ENCODE measurements around the gene ROCK2. TPM values are rescaled to one million over a fixed set of nuclear protein-coding genes. Genes with fewer than 3 reads are reported as not detected.

ROCK2 gene
- polyA plus RNA-seq, 1 of the 3 experiments (the other 2 are of a cell fraction): 4.2 TPM

DNA sequence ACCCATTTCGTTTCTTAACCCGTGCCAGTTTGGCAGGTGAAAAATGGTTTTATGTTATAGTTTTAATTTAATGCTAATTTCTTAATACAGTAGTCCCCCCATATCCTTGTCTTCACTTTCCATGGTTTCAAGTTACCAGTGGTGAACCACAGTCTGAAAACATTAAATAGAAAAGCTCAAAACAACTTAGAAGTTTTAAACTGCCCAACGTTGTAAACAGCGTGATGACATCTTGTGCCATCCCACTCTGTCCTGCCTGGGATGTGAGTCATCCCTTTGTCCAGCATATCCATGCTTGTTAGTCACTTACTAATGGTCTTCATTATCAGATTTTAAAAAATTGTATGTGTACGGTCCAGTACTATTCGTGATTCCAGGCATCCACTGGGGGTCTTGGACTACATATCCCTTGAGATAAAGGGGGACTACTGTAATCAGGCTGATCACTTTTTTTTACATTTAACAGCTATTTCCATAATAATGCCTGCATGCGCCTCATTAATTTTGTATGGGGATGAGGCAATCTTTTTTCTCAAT lies 157.3 kb downstream of the ROCK2 start (continued):
- TF ChIP-seq PBX3 (IDR thresholded peaks at IDR 0.05): peak; percentile 54; the same call in 1 of the 2 replicates
- no peak; a peak in 1 of 4 replicates for TF ChIP-seq EP300 (IDR thresholded peaks at IDR 0.05; ENCODE audit: borderline replicate concordance in 1 of 2, low read depth in 1 of 2, low read length in 1 of 2)
- no peak for TF ChIP-seq RAD21 (IDR thresholded peaks at IDR 0.05; ENCODE audit: low read length)
- TF ChIP-seq MXI1 (IDR thresholded peaks at IDR 0.05; ENCODE audit: low read depth, low read length): no peak
- TF ChIP-seq TCF12 (IDR thresholded peaks at IDR 0.05): peak; percentile 52; the same call in 1 of the 2 replicates
- TF ChIP-seq, protein P1, sequence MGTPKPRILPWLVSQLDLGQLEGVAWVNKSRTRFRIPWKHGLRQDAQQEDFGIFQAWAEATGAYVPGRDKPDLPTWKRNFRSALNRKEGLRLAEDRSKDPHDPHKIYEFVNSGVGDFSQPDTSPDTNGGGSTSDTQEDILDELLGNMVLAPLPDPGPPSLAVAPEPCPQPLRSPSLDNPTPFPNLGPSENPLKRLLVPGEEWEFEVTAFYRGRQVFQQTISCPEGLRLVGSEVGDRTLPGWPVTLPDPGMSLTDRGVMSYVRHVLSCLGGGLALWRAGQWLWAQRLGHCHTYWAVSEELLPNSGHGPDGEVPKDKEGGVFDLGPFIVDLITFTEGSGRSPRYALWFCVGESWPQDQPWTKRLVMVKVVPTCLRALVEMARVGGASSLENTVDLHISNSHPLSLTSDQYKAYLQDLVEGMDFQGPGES (IDR thresholded peaks at IDR 0.05; ENCODE audit: low read depth, low read length): no peak
- TF ChIP-seq, protein P2, sequence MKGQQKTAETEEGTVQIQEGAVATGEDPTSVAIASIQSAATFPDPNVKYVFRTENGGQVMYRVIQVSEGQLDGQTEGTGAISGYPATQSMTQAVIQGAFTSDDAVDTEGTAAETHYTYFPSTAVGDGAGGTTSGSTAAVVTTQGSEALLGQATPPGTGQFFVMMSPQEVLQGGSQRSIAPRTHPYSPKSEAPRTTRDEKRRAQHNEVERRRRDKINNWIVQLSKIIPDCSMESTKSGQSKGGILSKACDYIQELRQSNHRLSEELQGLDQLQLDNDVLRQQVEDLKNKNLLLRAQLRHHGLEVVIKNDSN (IDR thresholded peaks at IDR 0.05; ENCODE audit: borderline replicate concordance, low read depth): no peak
- no peak for TF ChIP-seq POLR2AphosphoS5 (IDR thresholded peaks at IDR 0.05; ENCODE audit: low read depth, low read length)
- TF ChIP-seq FOSL2 (IDR thresholded peaks at IDR 0.05; ENCODE audit: borderline replicate concordance, low read depth): peak; percentile 87
- TF ChIP-seq RCOR1 (IDR thresholded peaks at IDR 0.05; ENCODE audit: low read length): no peak
- TF ChIP-seq SMC3 (IDR thresholded peaks at IDR 0.05; ENCODE audit: low read depth, low read length): no peak
- TF ChIP-seq MEF2A (IDR thresholded peaks at IDR 0.05; ENCODE audit: borderline replicate concordance, low read depth): no peak
- no peak for TF ChIP-seq YY1 (IDR thresholded peaks at IDR 0.05; ENCODE audit: low read depth)
- TF ChIP-seq RFX5 (IDR thresholded peaks at IDR 0.05; ENCODE audit: low read length): no peak
- TF ChIP-seq, protein P3, sequence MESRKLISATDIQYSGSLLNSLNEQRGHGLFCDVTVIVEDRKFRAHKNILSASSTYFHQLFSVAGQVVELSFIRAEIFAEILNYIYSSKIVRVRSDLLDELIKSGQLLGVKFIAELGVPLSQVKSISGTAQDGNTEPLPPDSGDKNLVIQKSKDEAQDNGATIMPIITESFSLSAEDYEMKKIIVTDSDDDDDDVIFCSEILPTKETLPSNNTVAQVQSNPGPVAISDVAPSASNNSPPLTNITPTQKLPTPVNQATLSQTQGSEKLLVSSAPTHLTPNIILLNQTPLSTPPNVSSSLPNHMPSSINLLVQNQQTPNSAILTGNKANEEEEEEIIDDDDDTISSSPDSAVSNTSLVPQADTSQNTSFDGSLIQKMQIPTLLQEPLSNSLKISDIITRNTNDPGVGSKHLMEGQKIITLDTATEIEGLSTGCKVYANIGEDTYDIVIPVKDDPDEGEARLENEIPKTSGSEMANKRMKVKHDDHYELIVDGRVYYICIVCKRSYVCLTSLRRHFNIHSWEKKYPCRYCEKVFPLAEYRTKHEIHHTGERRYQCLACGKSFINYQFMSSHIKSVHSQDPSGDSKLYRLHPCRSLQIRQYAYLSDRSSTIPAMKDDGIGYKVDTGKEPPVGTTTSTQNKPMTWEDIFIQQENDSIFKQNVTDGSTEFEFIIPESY (IDR thresholded peaks at IDR 0.05; ENCODE audit: borderline replicate concordance, low read depth): no peak

- Histone ChIP-seq H3K79me2 (ENCODE audit: insufficient read depth) (no peaks in the 10 kb centered on the region), H3K9me3 (no peaks in the 10 kb centered on the region), H3K36me3 (replicated peaks in 1 of 2; ENCODE audit: control insufficient read depth in 1 of 2, insufficient read depth in 2 of 2, low read length in 1 of 2) (peaks cover 45 to 50% of the 10 kb centered on the region in 2 experiments), H3K9me2 (no peaks in the 10 kb centered on the region), H3K4me2 (no peak overlapping the region), H4K20me1 (ENCODE audit: insufficient read depth) (no peaks in the 10 kb centered on the region), H3K4me3 (ENCODE audit: low read depth in 2 of 2, low read length in 1 of 2) (no peak overlapping the region), H3K4me1 (ENCODE audit: control insufficient read depth in 1 of 2, insufficient read depth in 2 of 2, low read depth in 1 of 2, low read length in 1 of 2) (no peaks in the 10 kb centered on the region), H3K9ac (no peak overlapping the region), H3K27me3 (ENCODE audit: insufficient read depth) (no peaks in the 10 kb centered on the region), H2AFZ (ENCODE audit: low read depth) (no peak overlapping the region), H3K27ac (ENCODE audit: low read depth in 2 of 2, low read length in 1 of 2) (no peak overlapping the region), H3F3A (replicated peaks; ENCODE audit: insufficient read depth) (peaks cover 15% of the 10 kb centered on the region)
- DNase-seq: no peak
- CTCF ChIA-PET: interaction anchor here (1.1 to 3.5 kb wide), 4 partner anchors 12 to 226 kb away, joined by 3 to 11 read pairs (median 4); no protein-coding TSS in a partner anchor
- POLR2A ChIA-PET: no interaction called here
- 95% methylated on average over 6 of the region's 6 CpGs for WGBS (ENCODE audit: low lambda C conversion rate)
- TF ChIP-seq FOXM1 (IDR thresholded peaks at IDR 0.05; ENCODE audit: low read depth) (no peak), JUND (IDR thresholded peaks at IDR 0.05) (no peak), SIN3A (IDR thresholded peaks at IDR 0.05; ENCODE audit: borderline replicate concordance, low read depth, low read length) (no peak), PBX3 (IDR thresholded peaks at IDR 0.05) (no peak)
- TF ChIP-seq, protein P4, sequence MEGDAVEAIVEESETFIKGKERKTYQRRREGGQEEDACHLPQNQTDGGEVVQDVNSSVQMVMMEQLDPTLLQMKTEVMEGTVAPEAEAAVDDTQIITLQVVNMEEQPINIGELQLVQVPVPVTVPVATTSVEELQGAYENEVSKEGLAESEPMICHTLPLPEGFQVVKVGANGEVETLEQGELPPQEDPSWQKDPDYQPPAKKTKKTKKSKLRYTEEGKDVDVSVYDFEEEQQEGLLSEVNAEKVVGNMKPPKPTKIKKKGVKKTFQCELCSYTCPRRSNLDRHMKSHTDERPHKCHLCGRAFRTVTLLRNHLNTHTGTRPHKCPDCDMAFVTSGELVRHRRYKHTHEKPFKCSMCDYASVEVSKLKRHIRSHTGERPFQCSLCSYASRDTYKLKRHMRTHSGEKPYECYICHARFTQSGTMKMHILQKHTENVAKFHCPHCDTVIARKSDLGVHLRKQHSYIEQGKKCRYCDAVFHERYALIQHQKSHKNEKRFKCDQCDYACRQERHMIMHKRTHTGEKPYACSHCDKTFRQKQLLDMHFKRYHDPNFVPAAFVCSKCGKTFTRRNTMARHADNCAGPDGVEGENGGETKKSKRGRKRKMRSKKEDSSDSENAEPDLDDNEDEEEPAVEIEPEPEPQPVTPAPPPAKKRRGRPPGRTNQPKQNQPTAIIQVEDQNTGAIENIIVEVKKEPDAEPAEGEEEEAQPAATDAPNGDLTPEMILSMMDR (IDR thresholded peaks at IDR 0.05): no peak
Observed at GRCh38 chr2:11186145-11186544, 158.3 kb downstream of the ROCK2 start.

Measured in SK-N-SH (cell line).